Stimulated activated CD4-positive, alpha-beta T cell treated with anti-CD3 and anti-CD28 coated beads, TNF-alpha, amount 100 ng/mL, for 24 hours (primary cell): ENCODE measurements around the gene NDUFA5.

Experiments used
- DNase-seq, 3 experiments: peaks; one replicate each; pipeline ENCODE4 v3.0.0-alpha.2; 2020; ENCODE audit warnings: low read depth in 3 of 3

NDUFA5 gene

DNA sequence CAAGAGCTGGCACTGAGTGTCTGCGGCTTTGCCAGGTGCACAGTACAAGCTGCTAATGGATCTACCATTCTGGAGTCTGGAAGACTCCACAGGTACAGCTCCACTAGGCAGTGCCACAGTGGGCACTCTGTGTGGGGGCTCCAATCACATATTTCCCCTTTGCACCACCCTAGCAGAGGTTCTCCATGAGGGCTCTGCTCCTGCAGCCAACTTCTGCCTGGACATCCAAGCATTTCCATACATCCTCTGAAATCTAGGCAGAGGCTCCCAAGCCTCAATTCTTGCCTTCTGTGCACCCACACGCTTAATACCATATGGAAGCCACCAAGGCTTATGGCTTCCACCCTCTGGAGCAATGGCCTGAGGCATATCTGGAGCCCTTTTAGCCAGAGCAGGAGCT, 52.4 kb downstream of the NDUFA5 start:
- no peak for DNase-seq

GRCh38 chr7:123502201-123502600, 55.4 kb downstream of the NDUFA5 start:
- no peak for DNase-seq

- no peak for DNase-seq
These were observed 56.6 kb downstream of the NDUFA5 start for GRCh38 chr7:123500878-123501489.

DNA sequence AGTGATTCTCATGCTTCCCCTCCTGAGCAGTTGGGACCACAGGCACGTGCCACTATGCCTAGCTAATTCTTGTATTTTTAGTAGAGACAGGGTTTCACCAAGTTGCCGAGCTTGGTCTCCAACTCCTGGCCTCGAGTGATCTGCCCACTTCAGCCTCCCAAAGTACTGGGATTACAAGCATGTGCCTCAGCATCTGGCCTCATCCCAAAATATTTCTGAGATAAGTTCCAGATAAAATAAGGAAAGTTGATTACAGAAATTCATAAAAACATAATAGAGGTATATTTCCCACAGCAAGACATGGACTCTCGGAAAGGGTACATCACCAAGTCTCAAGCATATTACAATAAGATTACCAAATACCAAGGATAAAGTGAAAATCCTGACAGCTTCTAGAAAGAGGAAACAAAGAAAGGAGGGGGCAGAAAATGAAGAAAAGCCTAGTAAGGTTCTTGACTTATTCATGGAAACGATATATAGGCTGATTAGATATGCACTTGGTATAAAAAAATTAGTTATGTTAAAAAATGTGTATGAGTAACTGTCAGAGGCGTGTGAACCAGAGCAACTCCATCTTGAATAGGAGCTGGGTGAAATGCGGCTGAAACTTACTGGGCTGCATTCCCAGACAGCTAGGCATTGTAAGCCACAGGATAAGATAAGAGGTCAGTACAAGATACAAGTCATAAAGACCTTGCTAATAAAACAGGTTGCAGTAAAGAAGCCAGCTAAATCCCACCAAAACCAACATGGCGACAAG, 58.2 kb downstream of the NDUFA5 start:
- no peak for DNase-seq

DNA sequence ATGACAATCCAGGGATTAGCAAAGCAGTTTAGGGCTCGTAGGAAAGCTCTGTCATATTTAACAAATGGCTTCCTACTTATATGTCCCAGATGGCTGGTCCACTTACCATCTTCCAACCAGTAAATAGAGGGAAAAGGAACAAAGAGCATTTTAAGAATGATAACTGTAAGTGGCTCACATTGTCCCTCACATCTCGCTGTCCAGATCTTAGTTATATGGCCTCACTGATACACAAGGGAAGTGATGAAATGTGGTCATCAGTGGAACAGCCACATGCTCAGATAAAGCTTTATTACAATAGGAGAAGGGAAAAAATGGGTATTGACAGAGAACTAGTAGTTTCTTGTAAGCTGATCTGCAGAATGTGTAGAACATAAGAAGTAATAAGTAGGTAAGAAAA, 59.0 kb downstream of the NDUFA5 start:
- DNase-seq, result no peak

DNA sequence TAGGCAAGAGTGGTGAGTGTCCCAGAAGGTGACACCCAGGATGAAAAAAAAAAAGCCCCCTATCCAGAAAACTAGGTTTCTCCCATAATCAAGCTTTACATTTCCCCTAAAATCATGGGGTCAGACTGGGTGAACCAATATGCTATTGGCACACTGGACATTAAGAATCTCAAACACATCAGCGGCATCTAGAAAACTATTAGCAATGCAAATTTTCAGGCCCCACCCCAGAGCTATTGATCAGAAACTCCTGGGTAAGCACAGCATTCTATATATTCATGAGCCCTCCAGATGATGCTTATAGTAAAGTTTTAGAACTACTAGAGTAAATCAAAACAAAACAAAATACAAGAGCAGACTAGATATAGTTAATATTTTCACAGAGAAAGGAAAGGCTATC, 59.6 kb downstream of the NDUFA5 start:
- DNase-seq, result no peak

GRCh38 chr7:123494193-123494796, 63.3 kb downstream of the NDUFA5 start:
- DNase-seq, result no peak

DNA sequence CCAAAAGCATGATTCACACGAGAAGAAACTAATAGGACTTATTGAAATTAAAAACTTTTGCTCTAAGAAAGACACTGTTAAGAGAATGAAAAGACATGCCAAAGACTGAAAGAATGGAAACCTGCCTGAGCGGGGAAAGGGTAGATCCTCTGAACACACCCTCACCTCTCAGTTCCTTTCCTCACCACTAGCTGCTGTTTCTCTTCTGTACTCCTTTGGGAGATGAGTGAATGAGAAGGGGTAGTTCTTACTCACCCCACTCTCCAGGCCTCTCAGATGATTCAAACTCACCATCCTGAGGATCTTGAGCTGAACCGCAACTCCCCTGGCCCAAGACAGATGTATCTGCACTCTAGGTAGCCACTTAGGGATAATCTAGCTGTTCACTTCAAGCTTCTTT, 65.1 kb downstream of the NDUFA5 start:
- DNase-seq, result no peak
